Osteoblast (primary cell): ENCODE results near the gene CYP26C1. TPM values are rescaled to one million over a fixed set of nuclear protein-coding genes. Genes with fewer than 3 reads are reported as not detected.

ENCODE experiments used
- DNase-seq: peaks from one replicate; pipeline ENCODE4 v3.0.0; 2011; ENCODE audit warnings: low spot score, mixed read lengths; ENCODE audit not compliant: insufficient read length; ENCODE audit errors: missing footprints
- H2AFZ ChIP-seq: 2 replicates; pipeline ENCODE4 v1.6.0; 2011; ENCODE audit warnings: mild to moderate bottlenecking, low read length
- H3K27ac ChIP-seq: 2 replicates; pipeline ENCODE4 v1.5.1; 2011; ENCODE audit warnings: mild to moderate bottlenecking, low read depth, low read length, moderate library complexity
- H3K27me3 ChIP-seq: 2 replicates; pipeline ENCODE4 v1.6.0; 2012; ENCODE audit warnings: mild to moderate bottlenecking, control low read depth, inconsistent platforms, low read length, moderate library complexity; ENCODE audit not compliant: insufficient read depth
- H3K36me3 ChIP-seq: 2 replicates; pipeline ENCODE4 v1.5.1; 2011; ENCODE audit warnings: mild to moderate bottlenecking, low read length, control low read depth, moderate library complexity; ENCODE audit not compliant: insufficient read depth
- H3K4me1 ChIP-seq: 2 replicates; pipeline ENCODE4 v1.5.1; 2011; ENCODE audit warnings: mild to moderate bottlenecking, low read length, control low read depth, moderate library complexity; ENCODE audit not compliant: insufficient read depth
- H3K4me2 ChIP-seq: 2 replicates; pipeline ENCODE4 v1.6.0; 2011; ENCODE audit warnings: mild to moderate bottlenecking, low read length; ENCODE audit not compliant: insufficient read depth
- H3K4me3 ChIP-seq: fragments of 200-600 bp; sonication (generic); 3 replicates; pipeline ENCODE4 v1.5.1; 2012; ENCODE audit warnings: mild to moderate bottlenecking, low read length, inconsistent platforms; ENCODE audit not compliant: insufficient read depth
- H3K79me2 ChIP-seq: 2 replicates; pipeline ENCODE4 v1.6.0; 2012; ENCODE audit warnings: mild to moderate bottlenecking, low read length, control low read depth, inconsistent platforms; ENCODE audit not compliant: insufficient read depth
- H3K9me3 ChIP-seq: 2 replicates; pipeline ENCODE4 v1.5.1; 2011; ENCODE audit warnings: low read depth, low read length, control low read depth
- H4K20me1 ChIP-seq: 2 replicates; pipeline ENCODE4 v1.6.0; 2012; ENCODE audit warnings: mild to moderate bottlenecking, low read length, control low read depth; ENCODE audit not compliant: insufficient read depth
- CTCF ChIP-seq: IDR thresholded peaks from 2 replicates; pipeline ENCODE4 v1.5.1; 2011; ENCODE audit warnings: mild to moderate bottlenecking, low read depth, low read length, moderate library complexity; ENCODE audit errors: extremely low read depth
- total RNA-seq: library from RNA; depleted of rRNA; stranded (reverse); fragments of >200 nt; gene quantifications from 2 replicates; pipeline ENCODE4 v1.2.3, GENCODE V29; 2012

Gene CYP26C1
- total RNA-seq, 1 donor = under 0.01 TPM

GRCh38 chr10:93083743-93084539, 23.3 kb downstream of the CYP26C1 start:
- H2AFZ ChIP-seq = no peak overlapping the region
- no peak for TF ChIP-seq CTCF
- H3K4me2 ChIP-seq = no peak overlapping the region
- H4K20me1 ChIP-seq = no peaks in the 10 kb centered on the region
- peaks cover 14% of the 10 kb centered on the region for H3K4me1 ChIP-seq
- H3K36me3 ChIP-seq = no peaks in the 10 kb centered on the region
- no peak overlapping the region for H3K27ac ChIP-seq
- DNase-seq = no peak
- no peaks in the 10 kb centered on the region for H3K9me3 ChIP-seq
- H3K79me2 ChIP-seq = no peaks in the 10 kb centered on the region
- no peak overlapping the region for H3K4me3 ChIP-seq
- no peaks in the 10 kb centered on the region for H3K27me3 ChIP-seq

- DNase-seq = no peak
- H3K27me3 ChIP-seq = no peaks in the 10 kb centered on the region
- no peaks in the 10 kb centered on the region for H3K9me3 ChIP-seq
- no peaks in the 10 kb centered on the region for H3K4me1 ChIP-seq
- H3K79me2 ChIP-seq = no peaks in the 10 kb centered on the region
- H2AFZ ChIP-seq = no peak overlapping the region
- no peak overlapping the region for H3K4me3 ChIP-seq
- no peak overlapping the region for H3K27ac ChIP-seq
- H3K4me2 ChIP-seq = no peak overlapping the region
- no peaks in the 10 kb centered on the region for H4K20me1 ChIP-seq
- TF ChIP-seq CTCF = no peak
- no peaks in the 10 kb centered on the region for H3K36me3 ChIP-seq
Measured at GRCh38 chr10:93085272-93085859, 24.8 kb downstream of the CYP26C1 start.

- no peaks in the 10 kb centered on the region for H4K20me1 ChIP-seq
- H3K36me3 ChIP-seq = no peaks in the 10 kb centered on the region
- no peak overlapping the region for H3K4me2 ChIP-seq
- peak; percentile 29 for DNase-seq
- no peaks in the 10 kb centered on the region for H3K9me3 ChIP-seq
- no peak overlapping the region for H3K4me3 ChIP-seq
- no peaks in the 10 kb centered on the region for H3K27me3 ChIP-seq
- TF ChIP-seq CTCF = no peak
- H3K27ac ChIP-seq = no peak overlapping the region
- no peaks in the 10 kb centered on the region for H3K4me1 ChIP-seq
- no peak overlapping the region for H2AFZ ChIP-seq
- H3K79me2 ChIP-seq = no peaks in the 10 kb centered on the region
Measured at GRCh38 chr10:93086289-93086688, 25.7 kb downstream of the CYP26C1 start.

GRCh38 chr10:93087846-93088245, 27.2 kb downstream of the CYP26C1 start:
- TF ChIP-seq CTCF = no peak
- no peak overlapping the region for H2AFZ ChIP-seq
- H3K27me3 ChIP-seq = no peaks in the 10 kb centered on the region
- H3K4me1 ChIP-seq = no peaks in the 10 kb centered on the region
- DNase-seq = no peak
- no peaks in the 10 kb centered on the region for H3K36me3 ChIP-seq
- no peak overlapping the region for H3K4me2 ChIP-seq
- H4K20me1 ChIP-seq = no peaks in the 10 kb centered on the region
- no peak overlapping the region for H3K4me3 ChIP-seq
- H3K79me2 ChIP-seq = no peaks in the 10 kb centered on the region
- H3K9me3 ChIP-seq = no peaks in the 10 kb centered on the region
- H3K27ac ChIP-seq = no peak overlapping the region
